ENCODE data around the gene GFRA1. TPM values are rescaled to one million over a fixed set of nuclear protein-coding genes. Genes with fewer than 3 reads are reported as not detected.

GFRA1 gene
- total RNA-seq, 1 experiment from 2014 or later = 0.30 TPM

GRCh38 chr10:116175231-116175630, 97.8 kb downstream of the GFRA1 start:
- RAD21 ChIA-PET (ENCODE audit: low non-redundant PET in 1 of 2, low total read pairs in 2 of 2, uncharacterized antibody in 2 of 2, unreplicated experiment in 2 of 2) = no interaction called here
- CTCF ChIA-PET = no interaction called here
- no peak overlapping the region for H3K4me2 ChIP-seq (ENCODE audit: low read length)
- ATAC-seq = no peak
- no peaks in the 10 kb centered on the region for H3K79me2 ChIP-seq (ENCODE audit: insufficient read depth, low read length)
- H3K9me2 ChIP-seq (ENCODE audit: insufficient read depth) = no peaks in the 10 kb centered on the region
- no peaks in the 10 kb centered on the region for H3K9me3 ChIP-seq (ENCODE audit: control insufficient read depth in 1 of 2, insufficient read depth in 1 of 2, low read depth in 1 of 2, low read length in 2 of 2)
- H3K27ac ChIP-seq (ENCODE audit: low read depth, low read length) = no peak overlapping the region
- H3K9ac ChIP-seq (ENCODE audit: low read length) = no peak overlapping the region
- no peaks in the 10 kb centered on the region for H3K4me1 ChIP-seq (ENCODE audit: control insufficient read depth in 1 of 2, insufficient read depth in 2 of 2, low read length in 2 of 2)
- no TSS peak for BruUV-seq (replicated peaks)
- no peak overlapping the region for H2AFZ ChIP-seq (ENCODE audit: low read depth, low read length, poor library complexity, severe bottlenecking)
- no peaks in the 10 kb centered on the region for H3K36me3 ChIP-seq (ENCODE audit: control insufficient read depth in 1 of 2, insufficient read depth in 2 of 2, low read length in 2 of 2)
- no peak for DNase-seq (ENCODE audit: low read depth, low spot score)
- TF ChIP-seq ZBTB33 (IDR thresholded peaks at IDR 0.05; ENCODE audit: extremely low read depth, insufficient replicate concordance, low read length) = no peak
- TF ChIP-seq CBX3 (IDR thresholded peaks at IDR 0.05; ENCODE audit: low read depth) = no peak
- TF ChIP-seq CEBPB (IDR thresholded peaks at IDR 0.05; ENCODE audit: low read depth) = no peak
- no peak for TF ChIP-seq ZNF274 (IDR thresholded peaks at IDR 0.05; ENCODE audit: low read depth, low read length)
- TF ChIP-seq EZH2phosphoT487 (IDR thresholded peaks at IDR 0.05; ENCODE audit: borderline replicate concordance) = no peak
- TF ChIP-seq SP1 (IDR thresholded peaks at IDR 0.05; ENCODE audit: low read depth) = no peak
- TF ChIP-seq CTCF (IDR thresholded peaks at IDR 0.05 in 2 of 3, conservative IDR thresholded peaks at IDR 0.05 in 1 of 3; ENCODE audit: borderline replicate concordance in 1 of 3, insufficient read depth in 1 of 3, low read depth in 2 of 3, low read length in 2 of 3) = no peak
- TF ChIP-seq TCF7L2 (IDR thresholded peaks at IDR 0.05; ENCODE audit: borderline replicate concordance, extremely low read depth, insufficient read depth, insufficient read length) = no peak
- H3K4me3 ChIP-seq (replicated peaks in 1 of 2; ENCODE audit: low read depth in 1 of 2, low read length in 2 of 2) = no peak overlapping the region
- H3K27me3 ChIP-seq (ENCODE audit: insufficient read depth, low read length) = peaks cover 48% of the 10 kb centered on the region
- POLR2A ChIA-PET = no interaction called here
- H4K20me1 ChIP-seq (ENCODE audit: insufficient read depth) = no peaks in the 10 kb centered on the region
- intact Hi-C loops (cut with micrococcal nuclease) = no loop called here
